ENCODE data around the gene PARD3B. TPM values are rescaled to one million over a fixed set of nuclear protein-coding genes. Genes with fewer than 3 reads are reported as not detected.

Gene PARD3B
- total and polyA plus RNA-seq, 2 experiments from 2014 or later, result 3.5 to 4.4 TPM

DNA sequence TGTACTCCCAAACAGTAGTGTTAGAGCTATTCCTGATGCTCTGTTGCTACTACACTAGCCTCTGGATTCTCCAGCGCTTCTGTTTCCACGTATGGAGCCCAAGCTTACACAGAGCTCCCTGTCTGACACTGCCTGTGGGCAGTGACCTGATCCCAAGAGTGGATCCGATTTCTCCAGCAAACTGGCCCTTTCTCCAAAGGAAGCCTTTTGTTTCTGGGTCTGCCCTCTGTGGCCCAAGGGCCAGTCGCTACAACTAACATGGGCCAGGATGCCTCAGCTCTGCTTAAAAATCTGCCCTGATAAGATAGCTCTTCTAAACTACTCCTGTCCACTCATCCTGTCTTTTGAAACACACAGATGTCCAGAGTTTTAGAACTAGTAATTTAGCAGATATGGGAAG is 964.4 kb downstream of the PARD3B start (continued):
- TF ChIP-seq, protein P1, sequence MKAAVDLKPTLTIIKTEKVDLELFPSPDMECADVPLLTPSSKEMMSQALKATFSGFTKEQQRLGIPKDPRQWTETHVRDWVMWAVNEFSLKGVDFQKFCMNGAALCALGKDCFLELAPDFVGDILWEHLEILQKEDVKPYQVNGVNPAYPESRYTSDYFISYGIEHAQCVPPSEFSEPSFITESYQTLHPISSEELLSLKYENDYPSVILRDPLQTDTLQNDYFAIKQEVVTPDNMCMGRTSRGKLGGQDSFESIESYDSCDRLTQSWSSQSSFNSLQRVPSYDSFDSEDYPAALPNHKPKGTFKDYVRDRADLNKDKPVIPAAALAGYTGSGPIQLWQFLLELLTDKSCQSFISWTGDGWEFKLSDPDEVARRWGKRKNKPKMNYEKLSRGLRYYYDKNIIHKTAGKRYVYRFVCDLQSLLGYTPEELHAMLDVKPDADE (IDR thresholded peaks at IDR 0.05), result no peak
- TF ChIP-seq, protein P2, sequence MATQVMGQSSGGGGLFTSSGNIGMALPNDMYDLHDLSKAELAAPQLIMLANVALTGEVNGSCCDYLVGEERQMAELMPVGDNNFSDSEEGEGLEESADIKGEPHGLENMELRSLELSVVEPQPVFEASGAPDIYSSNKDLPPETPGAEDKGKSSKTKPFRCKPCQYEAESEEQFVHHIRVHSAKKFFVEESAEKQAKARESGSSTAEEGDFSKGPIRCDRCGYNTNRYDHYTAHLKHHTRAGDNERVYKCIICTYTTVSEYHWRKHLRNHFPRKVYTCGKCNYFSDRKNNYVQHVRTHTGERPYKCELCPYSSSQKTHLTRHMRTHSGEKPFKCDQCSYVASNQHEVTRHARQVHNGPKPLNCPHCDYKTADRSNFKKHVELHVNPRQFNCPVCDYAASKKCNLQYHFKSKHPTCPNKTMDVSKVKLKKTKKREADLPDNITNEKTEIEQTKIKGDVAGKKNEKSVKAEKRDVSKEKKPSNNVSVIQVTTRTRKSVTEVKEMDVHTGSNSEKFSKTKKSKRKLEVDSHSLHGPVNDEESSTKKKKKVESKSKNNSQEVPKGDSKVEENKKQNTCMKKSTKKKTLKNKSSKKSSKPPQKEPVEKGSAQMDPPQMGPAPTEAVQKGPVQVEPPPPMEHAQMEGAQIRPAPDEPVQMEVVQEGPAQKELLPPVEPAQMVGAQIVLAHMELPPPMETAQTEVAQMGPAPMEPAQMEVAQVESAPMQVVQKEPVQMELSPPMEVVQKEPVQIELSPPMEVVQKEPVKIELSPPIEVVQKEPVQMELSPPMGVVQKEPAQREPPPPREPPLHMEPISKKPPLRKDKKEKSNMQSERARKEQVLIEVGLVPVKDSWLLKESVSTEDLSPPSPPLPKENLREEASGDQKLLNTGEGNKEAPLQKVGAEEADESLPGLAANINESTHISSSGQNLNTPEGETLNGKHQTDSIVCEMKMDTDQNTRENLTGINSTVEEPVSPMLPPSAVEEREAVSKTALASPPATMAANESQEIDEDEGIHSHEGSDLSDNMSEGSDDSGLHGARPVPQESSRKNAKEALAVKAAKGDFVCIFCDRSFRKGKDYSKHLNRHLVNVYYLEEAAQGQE (IDR thresholded peaks at IDR 0.05; ENCODE audit: unreplicated experiment), result no peak
- TF ChIP-seq, protein P3, sequence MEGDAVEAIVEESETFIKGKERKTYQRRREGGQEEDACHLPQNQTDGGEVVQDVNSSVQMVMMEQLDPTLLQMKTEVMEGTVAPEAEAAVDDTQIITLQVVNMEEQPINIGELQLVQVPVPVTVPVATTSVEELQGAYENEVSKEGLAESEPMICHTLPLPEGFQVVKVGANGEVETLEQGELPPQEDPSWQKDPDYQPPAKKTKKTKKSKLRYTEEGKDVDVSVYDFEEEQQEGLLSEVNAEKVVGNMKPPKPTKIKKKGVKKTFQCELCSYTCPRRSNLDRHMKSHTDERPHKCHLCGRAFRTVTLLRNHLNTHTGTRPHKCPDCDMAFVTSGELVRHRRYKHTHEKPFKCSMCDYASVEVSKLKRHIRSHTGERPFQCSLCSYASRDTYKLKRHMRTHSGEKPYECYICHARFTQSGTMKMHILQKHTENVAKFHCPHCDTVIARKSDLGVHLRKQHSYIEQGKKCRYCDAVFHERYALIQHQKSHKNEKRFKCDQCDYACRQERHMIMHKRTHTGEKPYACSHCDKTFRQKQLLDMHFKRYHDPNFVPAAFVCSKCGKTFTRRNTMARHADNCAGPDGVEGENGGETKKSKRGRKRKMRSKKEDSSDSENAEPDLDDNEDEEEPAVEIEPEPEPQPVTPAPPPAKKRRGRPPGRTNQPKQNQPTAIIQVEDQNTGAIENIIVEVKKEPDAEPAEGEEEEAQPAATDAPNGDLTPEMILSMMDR (conservative IDR thresholded peaks at IDR 0.05; ENCODE audit: low read depth in 2 of 2), result no peak
- TF ChIP-seq EZH2 (IDR thresholded peaks at IDR 0.05; ENCODE audit: low read depth, unreplicated experiment) (no peak), ZNF114 (CRISPR knock-in tag; IDR thresholded peaks at IDR 0.05) (no peak), CREB1 (CRISPR knock-in tag; IDR thresholded peaks at IDR 0.05; ENCODE audit: low read depth) (no peak)

DNA sequence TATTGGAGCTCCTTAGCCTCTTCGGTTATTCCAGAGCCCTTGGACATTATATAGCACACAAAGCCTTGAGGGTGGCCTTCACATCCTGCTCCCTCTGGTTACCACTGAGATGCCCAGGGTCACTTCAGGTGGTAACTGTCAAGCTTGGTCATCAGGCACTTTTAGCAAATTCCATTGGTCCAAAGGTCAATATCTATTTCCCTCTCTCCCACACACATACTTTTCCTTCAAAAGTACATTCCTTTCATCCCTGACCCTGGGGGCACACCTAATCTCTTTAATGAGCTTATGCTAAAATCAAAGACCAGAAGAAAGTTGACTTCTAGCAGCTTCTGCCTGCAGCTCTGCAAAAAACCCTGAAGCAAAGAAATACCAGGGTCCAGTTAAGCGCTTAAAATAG is 965.1 kb downstream of the PARD3B start:
- DNase-seq (ENCODE audit: low spot score) (no peak), ATAC-seq (no peak)
- Histone ChIP-seq H3K79me2 (replicated peaks; ENCODE audit: insufficient read depth) (no peaks in the 10 kb centered on the region), H3K4me2 (no peak overlapping the region), H3K9me2 (ENCODE audit: insufficient read depth) (no peaks in the 10 kb centered on the region; the same call in 1 of the 2 replicates), H3K4me3 (no peak overlapping the region), H2AFZ (no peak overlapping the region), H3K4me1 (ENCODE audit: insufficient read depth) (0 out of 2 replicates have a peak, but pooled peaks cover 3% of the 10 kb centered on the region), H4K20me1 (replicated peaks; ENCODE audit: insufficient read depth) (no peaks in the 10 kb centered on the region), H3K27ac (ENCODE audit: low read depth) (no peak overlapping the region), H3F3A (replicated peaks; ENCODE audit: low read depth) (no peaks in the 10 kb centered on the region), H3K27me3 (ENCODE audit: insufficient read depth) (no peaks in the 10 kb centered on the region), H3K36me3 (ENCODE audit: insufficient read depth) (no peaks in the 10 kb centered on the region)
- peaks cover 1% of the 10 kb centered on the region for H3K27me3 Mint-ChIP-seq (ENCODE audit: insufficient read depth, low read depth, poor library complexity)
- H3K4me1 Mint-ChIP-seq, result peaks cover 3% of the 10 kb centered on the region; the same call in 2 of the 3 replicates
- no peak overlapping the region for H3K27ac Mint-ChIP-seq
- no peaks in the 10 kb centered on the region for H3K9me3 Mint-ChIP-seq
- no peak for TF ChIP-seq STAT1 (IDR thresholded peaks at IDR 0.05; ENCODE audit: unreplicated experiment)
- no peak for TF ChIP-seq EZH2phosphoT487 (IDR thresholded peaks at IDR 0.05; ENCODE audit: unreplicated experiment)
- TF ChIP-seq, protein P2 (IDR thresholded peaks at IDR 0.05; ENCODE audit: unreplicated experiment), result no peak
- TF ChIP-seq ZNF331 (CRISPR knock-in tag; IDR thresholded peaks at IDR 0.05; ENCODE audit: low read depth), result no peak
- TF ChIP-seq POLR2AphosphoS5 (IDR thresholded peaks at IDR 0.05; ENCODE audit: low read depth), result no peak
- TF ChIP-seq, protein P3 (conservative IDR thresholded peaks at IDR 0.05; ENCODE audit: low read depth in 2 of 2), result no peak
- no peak for TF ChIP-seq EZH2 (IDR thresholded peaks at IDR 0.05; ENCODE audit: low read depth, unreplicated experiment)
- H3K36me3 Mint-ChIP-seq (ENCODE audit: low read depth), result no peaks in the 10 kb centered on the region
- no peak overlapping the region for H3K4me3 Mint-ChIP-seq
